IMR-90 (cell line): ENCODE data around the gene RAB40C. TPM values are rescaled to one million over a fixed set of nuclear protein-coding genes. Genes with fewer than 3 reads are reported as not detected.

Experiments used
- ATAC-seq: fragments of 200-7000 bp; cut with Tn5 transposase; 2 replicates; pipeline ENCODE4 v1.9.1; 2020; ENCODE audit warnings: low read depth, mild to moderate bottlenecking, moderate library complexity
- BruUV-seq: library from RNA; stranded (reverse); fragments of 400-500 nt; replicated peaks from 2 replicates; lab custom pipeline; 2021; lab: Mats Ljungman, UMichigan
- CTCF ChIA-PET: fragments of 300-600 bp; formaldehyde crosslinking; extraction: SDS; loops from one replicate; lab custom pipeline; 2021; ENCODE audit warnings: antibody characterized with exemption; lab: Yijun Ruan, JAX
- POLR2A ChIA-PET: fragments of 300-600 bp; sonication (Branson Sonifier 250); formaldehyde crosslinking; loops from one replicate; lab custom pipeline; 2022; ENCODE audit warnings: antibody characterized with exemption; ENCODE audit not compliant: unreplicated experiment; lab: Charles Lee
- DNase-seq: peaks from one replicate; pipeline ENCODE4 v3.0.0; 2013
- H2AFZ ChIP-seq: replicated peaks from 2 replicates; pipeline ENCODE3; 2013; ENCODE audit warnings: low read length, mild to moderate bottlenecking; ENCODE audit not compliant: poor library complexity
- H2AK5ac ChIP-seq: 2 replicates; pipeline ENCODE4 v1.6.1; 2013; ENCODE audit warnings: low read depth, low read length, inconsistent platforms
- H2AK9ac ChIP-seq: replicated peaks from 2 replicates; pipeline ENCODE3; 2013; ENCODE audit warnings: mild to moderate bottlenecking, low read depth, low read length, moderate library complexity; ENCODE audit not compliant: poor library complexity
- H2BK120ac ChIP-seq: 2 replicates; pipeline ENCODE4 v1.6.1; 2013; ENCODE audit warnings: low read depth, low read length, inconsistent platforms
- H2BK15ac ChIP-seq: 3 replicates; pipeline ENCODE4 v1.6.1; 2013; ENCODE audit warnings: low read depth, low read length, inconsistent platforms
- H2BK20ac ChIP-seq: 2 replicates; pipeline ENCODE4 v1.6.1; 2013; ENCODE audit warnings: low read depth, mild to moderate bottlenecking, inconsistent platforms, low read length, moderate library complexity
- H2BK5ac ChIP-seq: 2 replicates; pipeline ENCODE4 v1.6.1; 2013; ENCODE audit warnings: mild to moderate bottlenecking, low read depth, low read length, inconsistent platforms; ENCODE audit not compliant: poor library complexity, severe bottlenecking
- H3K14ac ChIP-seq: replicated peaks from 2 replicates; pipeline ENCODE4 v1.6.1; 2013; ENCODE audit warnings: low read depth, low read length, inconsistent platforms
- H3K18ac ChIP-seq: 2 replicates; pipeline ENCODE4 v1.6.1; 2013; ENCODE audit warnings: low read depth, low read length, control low read depth
- H3K23ac ChIP-seq: 2 replicates; pipeline ENCODE4 v1.6.1; 2013; ENCODE audit warnings: low read depth, low read length, inconsistent platforms
- H3K27ac ChIP-seq: 2 replicates; pipeline ENCODE4 v1.5.1; 2013; ENCODE audit warnings: mild to moderate bottlenecking, control low read depth, low read length; ENCODE audit not compliant: insufficient read depth
- H3K27me3 ChIP-seq: 2 replicates; pipeline ENCODE4 v1.6.1; 2013; ENCODE audit warnings: low read length; ENCODE audit not compliant: control insufficient read depth, insufficient read depth
- H3K36me3 ChIP-seq: 2 replicates; pipeline ENCODE4 v1.6.1; 2013; ENCODE audit warnings: low read length, mixed read lengths; ENCODE audit not compliant: control insufficient read depth, insufficient read depth
- H3K4ac ChIP-seq: 2 replicates; pipeline ENCODE4 v1.6.1; 2013; ENCODE audit warnings: low read depth, low read length, inconsistent platforms
- H3K4me1 ChIP-seq: 2 replicates; pipeline ENCODE4 v1.6.1; 2013; ENCODE audit warnings: low read length, mixed read lengths; ENCODE audit not compliant: control insufficient read depth, insufficient read depth
- H3K4me2 ChIP-seq: 2 replicates; pipeline ENCODE4 v1.6.1; 2013; ENCODE audit warnings: low read depth, mild to moderate bottlenecking, control low read depth, low read length, moderate library complexity
- H3K4me3 ChIP-seq: 2 replicates; pipeline ENCODE4 v1.5.1; 2013; ENCODE audit warnings: low read depth, mild to moderate bottlenecking, control low read depth, low read length, moderate library complexity; ENCODE audit not compliant: insufficient read depth
- H3K56ac ChIP-seq: 2 replicates; pipeline ENCODE4 v1.6.1; 2013; ENCODE audit warnings: low read length, inconsistent platforms; ENCODE audit not compliant: insufficient read depth; ENCODE audit errors: extremely low read depth
- H3K79me1 ChIP-seq, 2 experiments: 2 replicates each; pipeline ENCODE4 v1.6.1; 2013; ENCODE audit warnings: low read length in 2 of 2, inconsistent platforms in 1 of 2, low read depth in 1 of 2
- H3K9ac ChIP-seq: 2 replicates; pipeline ENCODE4 v1.6.1; 2013; ENCODE audit warnings: low read depth, low read length, control low read depth
- H3K9me1 ChIP-seq: 2 replicates; pipeline ENCODE4 v1.6.1; 2013; ENCODE audit warnings: low read length, inconsistent platforms; ENCODE audit not compliant: insufficient read depth
- H3K9me3 ChIP-seq: 2 replicates; pipeline ENCODE4 v1.6.1; 2013; ENCODE audit warnings: low read length; ENCODE audit not compliant: control insufficient read depth, insufficient read depth
- H4K20me1 ChIP-seq: 2 replicates; pipeline ENCODE4 v1.6.1; 2013; ENCODE audit warnings: low read length, inconsistent platforms; ENCODE audit not compliant: insufficient read depth
- H4K5ac ChIP-seq: 2 replicates; pipeline ENCODE4 v1.6.1; 2013; ENCODE audit warnings: mild to moderate bottlenecking, low read depth, low read length, control low read depth
- H4K8ac ChIP-seq, 2 experiments: 2 replicates each; pipeline ENCODE4 v1.6.1; 2013; ENCODE audit warnings: low read depth in 2 of 2, low read length in 2 of 2, control low read depth in 1 of 2, inconsistent platforms in 1 of 2
- H4K91ac ChIP-seq: 2 replicates; pipeline ENCODE4 v1.6.1; 2013; ENCODE audit warnings: low read depth, low read length, inconsistent platforms; ENCODE audit not compliant: insufficient read depth
- BHLHE40 ChIP-seq: fragments of 150-350 bp; IDR thresholded peaks from 2 replicates; pipeline ENCODE4 v1.6.1; 2016; ENCODE audit warnings: mild to moderate bottlenecking, low read depth, low read length
- CEBPB ChIP-seq: IDR thresholded peaks from 2 replicates; pipeline ENCODE4 v1.6.1; 2012; ENCODE audit warnings: low read depth, low read length, improper control_type of control experiment
- CHD1 ChIP-seq: IDR thresholded peaks from 2 replicates; pipeline ENCODE4 v1.6.1; 2012; ENCODE audit warnings: low read depth, low read length, improper control_type of control experiment
- FOS ChIP-seq: fragments of 150-350 bp; IDR thresholded peaks from 2 replicates; pipeline ENCODE4 v1.6.1; 2016; ENCODE audit warnings: low read depth, low read length
- MAFK ChIP-seq: IDR thresholded peaks from 2 replicates; pipeline ENCODE4 v1.6.1; 2012; ENCODE audit warnings: low read depth, low read length, improper control_type of control experiment
- MAZ ChIP-seq: IDR thresholded peaks from 2 replicates; pipeline ENCODE4 v1.6.1; 2012; ENCODE audit warnings: low read depth, mild to moderate bottlenecking, low read length, improper control_type of control experiment, moderate library complexity, borderline replicate concordance
- MXI1 ChIP-seq: IDR thresholded peaks from 2 replicates; pipeline ENCODE4 v1.6.1; 2012; ENCODE audit warnings: low read depth, mild to moderate bottlenecking, low read length, moderate library complexity, borderline replicate concordance
- NFE2L2 ChIP-seq: fragments of 150-350 bp; IDR thresholded peaks from 2 replicates; pipeline ENCODE4 v1.6.1; 2016; ENCODE audit warnings: low read depth, mild to moderate bottlenecking, low read length
- POLR2A ChIP-seq: IDR thresholded peaks from 2 replicates; pipeline ENCODE4 v1.6.1; 2012; ENCODE audit warnings: mild to moderate bottlenecking, low read depth, low read length
- RAD21 ChIP-seq: IDR thresholded peaks from 2 replicates; pipeline ENCODE4 v1.6.1; 2012; ENCODE audit warnings: low read length, improper control_type of control experiment
- RCOR1 ChIP-seq: IDR thresholded peaks from 2 replicates; pipeline ENCODE4 v1.6.1; 2012; ENCODE audit warnings: mild to moderate bottlenecking, low read length, improper control_type of control experiment; ENCODE audit not compliant: insufficient replicate concordance
- RFX5 ChIP-seq: IDR thresholded peaks from 2 replicates; pipeline ENCODE4 v1.8.0; 2012; ENCODE audit warnings: low read depth, mild to moderate bottlenecking, low read length, moderate library complexity
- SMC3 ChIP-seq: fragments of 150-350 bp; IDR thresholded peaks from 2 replicates; pipeline ENCODE4 v1.6.1; 2016; ENCODE audit warnings: low read depth, mild to moderate bottlenecking, antibody characterized with exemption, low read length, moderate library complexity
- WGBS, 2 experiments: methylation state at CpG; one replicate each; pipeline versions ENCODE4 v1.1.5 to v1.1.7; 2013; ENCODE audit warnings: missing lambda C conversion rate in 2 of 2; ENCODE audit not compliant: insufficient read length in 1 of 2; ENCODE audit errors: extremely low coverage in 2 of 2; 5-methylcytosine and 5-hydroxymethylcytosine counted together
- dilution Hi-C: fragments of 300-500 bp; cut with HindIII; formaldehyde crosslinking; loops from one replicate; pipeline ENCODE4 v1.14.3; 2018; ENCODE audit warnings: low sequenced_read_pairs; ENCODE audit not compliant: unreplicated experiment
- in situ Hi-C: fragments of 300-500 bp; cut with MboI; formaldehyde crosslinking; loops from 3 replicates; pipeline ENCODE4 v1.14.3; 2019; ENCODE audit warnings: low sequenced_read_pairs, inconsistent platforms, mixed read lengths
- intact Hi-C: fragments of 100-400 bp; cut with micrococcal nuclease; formaldehyde crosslinking; loops from 2 replicates; pipeline ENCODE4 v1.10.0; 2022
- polyA plus RNA-seq, 3 experiments: library from polyadenylated mRNA; depleted of rRNA; stranded (reverse); fragments of >200 nt; gene quantifications; 2 replicates each; pipeline ENCODE4 v1.2.3, GENCODE V29; 2012; ENCODE audit warnings: low replicate concordance in 1 of 3
- total RNA-seq: library from RNA; depleted of rRNA; stranded (reverse); fragments of >200 nt; gene quantifications from 2 replicates; pipeline ENCODE4 v1.2.3, GENCODE V29; 2012
- TF ChIP-seq, protein P1 (sequence below): fragments of 150-350 bp; IDR thresholded peaks from 2 replicates; pipeline ENCODE4 v1.6.1; 2017; ENCODE audit warnings: mild to moderate bottlenecking, antibody characterized with exemption, low read length, low read depth
- TF ChIP-seq, protein P2 (sequence below): conservative IDR thresholded peaks from 2 replicates; pipeline ENCODE4 v1.5.1; 2012; ENCODE audit warnings: mild to moderate bottlenecking, low read depth, low read length, improper control_type of control experiment
- TF ChIP-seq, protein P3 (sequence below): fragments of 150-350 bp; IDR thresholded peaks from 2 replicates; pipeline ENCODE4 v1.6.1; 2016; ENCODE audit warnings: low read depth, mild to moderate bottlenecking, low read length, moderate library complexity, borderline replicate concordance

The RAB40C gene
- total and polyA plus RNA-seq, 2 of the 4 experiments (the other 2 are of a cell fraction), result 6.8 to 13.7 TPM

DNA sequence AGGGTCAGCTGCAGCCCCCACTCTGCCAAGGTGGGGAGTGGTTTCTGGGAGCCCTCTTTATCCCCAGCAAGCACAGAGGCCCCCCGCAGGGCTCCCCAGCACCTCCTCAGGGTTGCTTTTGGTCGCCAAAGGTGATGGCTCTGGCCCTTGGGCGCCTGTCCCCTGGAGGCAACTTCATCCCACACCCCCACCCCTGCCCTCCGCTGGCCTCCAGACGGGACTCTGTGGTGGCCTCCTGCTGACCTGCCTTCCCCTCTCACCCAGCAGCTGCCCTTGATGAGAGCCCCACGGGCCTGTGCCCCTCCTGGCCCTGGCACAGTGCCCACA, 70.2 kb downstream of the RAB40C start:
- Histone ChIP-seq H2AFZ (no peak overlapping the region), H3K4me3 (no peak overlapping the region)

More for the DNA sequence above, 70.2 kb downstream of the RAB40C start:
- H2AK5ac ChIP-seq, result no peak overlapping the region
- no peak overlapping the region for H2BK15ac ChIP-seq
- no peak overlapping the region for H3K27ac ChIP-seq
- CTCF ChIA-PET, result interaction anchor here (0.7 kb wide), 1 partner anchor 12 kb away, joined by 3 read pairs; no protein-coding TSS in a partner anchor
- intact Hi-C loops (loop anchor here (2.0 kb wide), 1 partner anchor 81 kb away; no protein-coding TSS in a partner anchor), dilution Hi-C loops (no loop called here), in situ Hi-C loops (no loop called here)
- 48% methylated on average over 2 of the region's 6 CpGs; no CpG with 5 or more reads in 1 of the 2 experiments for WGBS, 2 experiments
- H2BK5ac ChIP-seq, result no peak overlapping the region
- ATAC-seq (no peak), DNase-seq (no peak)
- H4K5ac ChIP-seq, result no peak overlapping the region
- POLR2A ChIA-PET, result no interaction called here
- no peak overlapping the region for H4K91ac ChIP-seq
- H3K14ac ChIP-seq, result no peak overlapping the region
- H3K23ac ChIP-seq, result no peak overlapping the region
- H3K36me3 ChIP-seq, result peaks cover 4% of the 10 kb centered on the region
- H3K27me3 ChIP-seq, result no peaks in the 10 kb centered on the region
- TF ChIP-seq RFX5, result no peak
- TF ChIP-seq, protein P1, sequence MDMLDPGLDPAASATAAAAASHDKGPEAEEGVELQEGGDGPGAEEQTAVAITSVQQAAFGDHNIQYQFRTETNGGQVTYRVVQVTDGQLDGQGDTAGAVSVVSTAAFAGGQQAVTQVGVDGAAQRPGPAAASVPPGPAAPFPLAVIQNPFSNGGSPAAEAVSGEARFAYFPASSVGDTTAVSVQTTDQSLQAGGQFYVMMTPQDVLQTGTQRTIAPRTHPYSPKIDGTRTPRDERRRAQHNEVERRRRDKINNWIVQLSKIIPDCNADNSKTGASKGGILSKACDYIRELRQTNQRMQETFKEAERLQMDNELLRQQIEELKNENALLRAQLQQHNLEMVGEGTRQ, result no peak
- no peak for TF ChIP-seq POLR2A
- TF ChIP-seq, protein P2, sequence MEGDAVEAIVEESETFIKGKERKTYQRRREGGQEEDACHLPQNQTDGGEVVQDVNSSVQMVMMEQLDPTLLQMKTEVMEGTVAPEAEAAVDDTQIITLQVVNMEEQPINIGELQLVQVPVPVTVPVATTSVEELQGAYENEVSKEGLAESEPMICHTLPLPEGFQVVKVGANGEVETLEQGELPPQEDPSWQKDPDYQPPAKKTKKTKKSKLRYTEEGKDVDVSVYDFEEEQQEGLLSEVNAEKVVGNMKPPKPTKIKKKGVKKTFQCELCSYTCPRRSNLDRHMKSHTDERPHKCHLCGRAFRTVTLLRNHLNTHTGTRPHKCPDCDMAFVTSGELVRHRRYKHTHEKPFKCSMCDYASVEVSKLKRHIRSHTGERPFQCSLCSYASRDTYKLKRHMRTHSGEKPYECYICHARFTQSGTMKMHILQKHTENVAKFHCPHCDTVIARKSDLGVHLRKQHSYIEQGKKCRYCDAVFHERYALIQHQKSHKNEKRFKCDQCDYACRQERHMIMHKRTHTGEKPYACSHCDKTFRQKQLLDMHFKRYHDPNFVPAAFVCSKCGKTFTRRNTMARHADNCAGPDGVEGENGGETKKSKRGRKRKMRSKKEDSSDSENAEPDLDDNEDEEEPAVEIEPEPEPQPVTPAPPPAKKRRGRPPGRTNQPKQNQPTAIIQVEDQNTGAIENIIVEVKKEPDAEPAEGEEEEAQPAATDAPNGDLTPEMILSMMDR, result no peak
- no peak for TF ChIP-seq RAD21
- TF ChIP-seq NFE2L2, result no peak
- no peak for TF ChIP-seq FOS
- TF ChIP-seq, protein P3, sequence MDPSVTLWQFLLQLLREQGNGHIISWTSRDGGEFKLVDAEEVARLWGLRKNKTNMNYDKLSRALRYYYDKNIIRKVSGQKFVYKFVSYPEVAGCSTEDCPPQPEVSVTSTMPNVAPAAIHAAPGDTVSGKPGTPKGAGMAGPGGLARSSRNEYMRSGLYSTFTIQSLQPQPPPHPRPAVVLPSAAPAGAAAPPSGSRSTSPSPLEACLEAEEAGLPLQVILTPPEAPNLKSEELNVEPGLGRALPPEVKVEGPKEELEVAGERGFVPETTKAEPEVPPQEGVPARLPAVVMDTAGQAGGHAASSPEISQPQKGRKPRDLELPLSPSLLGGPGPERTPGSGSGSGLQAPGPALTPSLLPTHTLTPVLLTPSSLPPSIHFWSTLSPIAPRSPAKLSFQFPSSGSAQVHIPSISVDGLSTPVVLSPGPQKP, result no peak
- no peak for TF ChIP-seq MXI1
- no peak for TF ChIP-seq SMC3
- no peak for TF ChIP-seq MAZ
- TF ChIP-seq BHLHE40, result no peak
- TF ChIP-seq CHD1, result no peak
- TF ChIP-seq MAFK, result no peak
- TF ChIP-seq CEBPB, result no peak
- TF ChIP-seq RCOR1, result no peak
- BruUV-seq, result no TSS peak
- H2BK20ac ChIP-seq, result no peak overlapping the region
- no peaks in the 10 kb centered on the region for H3K9me1 ChIP-seq
- no peak overlapping the region for H3K4ac ChIP-seq
- H3K18ac ChIP-seq, result no peak overlapping the region
- H3K9me3 ChIP-seq, result no peaks in the 10 kb centered on the region
- no peak overlapping the region for H3K56ac ChIP-seq
- no peaks in the 10 kb centered on the region for H4K20me1 ChIP-seq
- H3K4me1 ChIP-seq, result peaks cover 5% of the 10 kb centered on the region
- no peak overlapping the region for H3K9ac ChIP-seq
- peak overlapping the region; percentile 28 for H2AK9ac ChIP-seq
- no peak overlapping the region for H4K8ac ChIP-seq
- no peak overlapping the region for H2BK120ac ChIP-seq
- no peak overlapping the region for H3K4me2 ChIP-seq
- no peaks in the 10 kb centered on the region for H3K79me1 ChIP-seq
